C4-2B (cell line): ENCODE results near the gene C19orf85.

Experiments used
- CTCF ChIP-seq: fragments of 450-650 bp; conservative IDR thresholded peaks from 2 replicates; pipeline ENCODE4 v1.5.1; 2017; ENCODE audit warnings: mild to moderate bottlenecking
- ZFX ChIP-seq: fragments of 450-650 bp; IDR thresholded peaks from 2 replicates; pipeline ENCODE4 v1.6.1; 2017

GRCh38 chr19:55481794-55482155, 17.2 kb upstream of the C19orf85 start:
- no peak for TF ChIP-seq CTCF
- TF ChIP-seq ZFX = no peak
